H1 (cell line): Measurements from ENCODE around the gene DNTTIP2. TPM values are rescaled to one million over a fixed set of nuclear protein-coding genes. Genes with fewer than 3 reads are reported as not detected.

Experiments
- E2F6 ChIP-seq: IDR thresholded peaks from 2 replicates; pipeline ENCODE4 v1.6.1; 2012; ENCODE audit warnings: inconsistent platforms
- polyA plus RNA-seq, 7 experiments: library from polyadenylated mRNA; depleted of rRNA in 3 of 7; stranded (reverse) in 5 of 7; unstranded in 2 of 7; fragments of >200 nt in 5 of 7; fragments of 200-250 nt in 2 of 7; gene quantifications; 1 replicate in 5 of 7; 2 replicates in 1 of 7; 4 replicates in 1 of 7; pipeline versions ENCODE4 v1.2.1 to v1.2.3, GENCODE V29; 2011 to 2013; ENCODE audit warnings: missing spikeins in 2 of 7, mixed read lengths in 2 of 7
- total RNA-seq: library from RNA; stranded (reverse); fragmentation: NEBNext Ultra II Directional; extraction: Animal tissue kit (Norgen Biotek cat#: 25700); gene quantifications from 2 replicates; pipeline ENCODE4 v1.2.1, GENCODE V29; 2021

DNTTIP2 gene
- total and polyA plus RNA-seq, 2 of the 8 experiments (the other 6 are each of a cell fraction or from before 2014, with no cell fraction given): 6.3 to 80.4 TPM

- no peak for TF ChIP-seq E2F6
Measured at GRCh38 chr1:93842750-93843500, 36.1 kb downstream of the DNTTIP2 start (continued).
